Measurements from ENCODE around the gene NBEA. TPM values are rescaled to one million over a fixed set of nuclear protein-coding genes. Genes with fewer than 3 reads are reported as not detected.
"Not testable (repeated sequence)": the region's sequence is repeated elsewhere in the genome, so short reads cannot be mapped to it uniquely, and the experiment has no call there.

The NBEA gene
- total RNA-seq, 1 experiment from 2014 or later, result 3.3 TPM

DNA sequence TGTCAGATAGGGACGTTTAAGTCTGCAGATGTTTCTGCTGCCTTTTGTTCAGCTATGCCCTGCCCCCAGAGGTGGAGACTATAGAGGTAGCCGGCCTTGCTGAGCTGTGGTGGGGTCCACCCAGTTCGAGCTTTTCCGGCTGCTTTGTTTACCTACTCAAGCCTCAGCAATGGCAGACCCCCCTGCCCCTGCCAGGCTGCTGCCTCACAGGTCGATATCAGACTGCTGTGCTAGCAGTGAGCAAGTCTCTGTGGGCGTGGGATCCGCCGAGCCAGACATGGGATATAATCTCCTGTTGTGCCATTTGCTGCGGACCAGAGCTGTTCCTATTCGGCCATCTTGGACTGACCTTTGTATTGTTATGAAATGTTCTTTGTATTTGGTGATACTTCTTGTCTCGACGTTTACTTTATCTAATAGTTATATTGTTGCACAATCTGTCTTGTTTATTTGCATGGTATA is 46.3 kb downstream of the NBEA start:
- Mint-ChIP-seq H3K27me3 (ENCODE audit: insufficient read depth, unreplicated experiment) (no peaks in the 10 kb centered on the region), H3K4me1 (ENCODE audit: insufficient read depth, unreplicated experiment) (no peaks in the 10 kb centered on the region), H3K4me3 (ENCODE audit: unreplicated experiment) (no peak overlapping the region), H3K36me3 (ENCODE audit: insufficient read depth, unreplicated experiment) (no peaks in the 10 kb centered on the region), H3K9me3 (ENCODE audit: unreplicated experiment) (peaks cover 30% of the 10 kb centered on the region), H3K27ac (ENCODE audit: low read depth, unreplicated experiment) (no peak overlapping the region)
- TF ChIP-seq, protein P1, sequence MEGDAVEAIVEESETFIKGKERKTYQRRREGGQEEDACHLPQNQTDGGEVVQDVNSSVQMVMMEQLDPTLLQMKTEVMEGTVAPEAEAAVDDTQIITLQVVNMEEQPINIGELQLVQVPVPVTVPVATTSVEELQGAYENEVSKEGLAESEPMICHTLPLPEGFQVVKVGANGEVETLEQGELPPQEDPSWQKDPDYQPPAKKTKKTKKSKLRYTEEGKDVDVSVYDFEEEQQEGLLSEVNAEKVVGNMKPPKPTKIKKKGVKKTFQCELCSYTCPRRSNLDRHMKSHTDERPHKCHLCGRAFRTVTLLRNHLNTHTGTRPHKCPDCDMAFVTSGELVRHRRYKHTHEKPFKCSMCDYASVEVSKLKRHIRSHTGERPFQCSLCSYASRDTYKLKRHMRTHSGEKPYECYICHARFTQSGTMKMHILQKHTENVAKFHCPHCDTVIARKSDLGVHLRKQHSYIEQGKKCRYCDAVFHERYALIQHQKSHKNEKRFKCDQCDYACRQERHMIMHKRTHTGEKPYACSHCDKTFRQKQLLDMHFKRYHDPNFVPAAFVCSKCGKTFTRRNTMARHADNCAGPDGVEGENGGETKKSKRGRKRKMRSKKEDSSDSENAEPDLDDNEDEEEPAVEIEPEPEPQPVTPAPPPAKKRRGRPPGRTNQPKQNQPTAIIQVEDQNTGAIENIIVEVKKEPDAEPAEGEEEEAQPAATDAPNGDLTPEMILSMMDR (IDR thresholded peaks at IDR 0.05; ENCODE audit: unreplicated experiment), result no peak
- intact Hi-C loops (cut with micrococcal nuclease), result no loop called here
- DNase-seq (ENCODE audit: unreplicated experiment), result no peak
- no TSS peak for BruUV-seq (replicated peaks)
- ChIA-PET POLR2A (interaction anchor here (1.7 kb wide), 1 partner anchor 18 kb away, joined by 4 read pairs; no protein-coding TSS in a partner anchor), CTCF (no interaction called here)

DNA sequence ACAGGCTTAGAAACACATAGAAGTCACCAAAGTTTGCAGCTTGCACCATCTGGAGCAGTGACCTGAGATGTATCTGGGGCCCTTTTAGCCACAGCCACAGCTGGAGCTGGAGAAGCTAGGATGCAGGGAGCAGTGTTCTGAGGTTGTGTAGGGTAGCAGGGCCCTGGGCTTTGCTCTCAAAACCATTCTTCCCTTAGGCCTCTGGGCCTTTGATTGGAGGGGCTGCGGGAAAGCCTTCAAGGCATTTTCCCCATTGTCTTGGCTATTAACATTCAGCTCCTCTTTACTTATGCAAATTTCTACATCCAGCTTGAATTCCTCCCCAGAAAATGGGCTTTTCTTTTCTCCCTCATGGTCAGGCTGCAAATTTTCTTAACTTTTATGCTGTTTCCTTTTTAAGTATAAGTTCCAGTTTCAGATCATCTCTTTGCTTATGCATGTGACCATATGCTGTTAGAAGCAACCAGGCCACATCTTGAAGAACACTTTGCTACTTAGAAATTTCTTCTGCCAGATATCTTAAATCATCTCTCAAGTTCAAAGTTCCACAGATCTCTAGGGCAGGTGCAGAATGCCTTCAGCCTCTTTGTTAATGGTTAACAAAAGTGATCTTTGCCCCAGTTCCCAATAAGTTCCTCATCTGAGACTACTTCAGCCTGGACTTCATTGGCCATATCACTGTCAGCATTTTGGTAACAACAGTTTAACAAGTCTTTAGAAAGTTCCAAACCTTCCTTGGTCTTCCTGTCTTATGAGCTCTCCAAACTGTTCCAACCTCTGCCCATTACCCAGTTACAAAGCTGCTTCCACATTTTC is 48.5 kb downstream of the NBEA start:
- Mint-ChIP-seq H3K4me1 (ENCODE audit: insufficient read depth, unreplicated experiment) (no peaks in the 10 kb centered on the region), H3K4me3 (ENCODE audit: unreplicated experiment) (no peak overlapping the region), H3K27me3 (ENCODE audit: insufficient read depth, unreplicated experiment) (no peaks in the 10 kb centered on the region), H3K36me3 (ENCODE audit: insufficient read depth, unreplicated experiment) (no peaks in the 10 kb centered on the region), H3K27ac (ENCODE audit: low read depth, unreplicated experiment) (no peak overlapping the region), H3K9me3 (ENCODE audit: unreplicated experiment) (peaks cover 30% of the 10 kb centered on the region)
- intact Hi-C loops (cut with micrococcal nuclease), result no loop called here
- POLR2A ChIA-PET, result no interaction called here
- no peak for DNase-seq (ENCODE audit: unreplicated experiment)
- TF ChIP-seq, protein P1 (IDR thresholded peaks at IDR 0.05; ENCODE audit: unreplicated experiment), result no peak
- no TSS peak for BruUV-seq (replicated peaks)
- CTCF ChIA-PET, result no interaction called here

DNA sequence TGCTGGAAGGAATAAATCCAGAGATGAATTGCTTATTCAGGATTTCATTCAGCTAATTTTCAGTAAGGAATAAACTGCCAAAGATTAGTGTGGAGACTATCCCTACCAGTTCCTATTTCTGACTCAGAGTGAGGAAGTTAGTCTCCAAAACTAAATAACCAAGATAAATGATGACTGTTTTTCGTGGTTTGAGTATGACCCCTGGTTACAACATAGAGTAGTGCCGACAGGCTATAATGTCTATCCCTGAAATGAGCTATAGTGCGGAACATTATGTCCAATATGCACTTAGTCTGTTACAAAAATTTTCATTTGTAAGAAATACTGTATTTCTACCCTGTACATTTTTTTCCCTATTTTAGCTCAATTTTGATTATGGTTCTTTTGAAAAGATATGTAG is 51.4 kb downstream of the NBEA start:
- no peak for DNase-seq (ENCODE audit: unreplicated experiment)
- H3K27ac Mint-ChIP-seq (ENCODE audit: low read depth, unreplicated experiment), result no peak overlapping the region
- TF ChIP-seq, protein P1 (IDR thresholded peaks at IDR 0.05; ENCODE audit: unreplicated experiment), result no peak
- no peak overlapping the region for H3K4me3 Mint-ChIP-seq (ENCODE audit: unreplicated experiment)
- H3K9me3 Mint-ChIP-seq (ENCODE audit: unreplicated experiment), result peaks cover 36% of the 10 kb centered on the region
- no TSS peak for BruUV-seq (replicated peaks)
- intact Hi-C loops (cut with micrococcal nuclease), result no loop called here
- ChIA-PET POLR2A (no interaction called here), CTCF (interaction anchor here (0.6 to 0.7 kb wide), 2 partner anchors 14 to 1341 kb away, joined by 3 read pairs; no protein-coding TSS in a partner anchor)
- no peaks in the 10 kb centered on the region for H3K36me3 Mint-ChIP-seq (ENCODE audit: insufficient read depth, unreplicated experiment)
- no peaks in the 10 kb centered on the region for H3K27me3 Mint-ChIP-seq (ENCODE audit: insufficient read depth, unreplicated experiment)
- no peaks in the 10 kb centered on the region for H3K4me1 Mint-ChIP-seq (ENCODE audit: insufficient read depth, unreplicated experiment)

DNA sequence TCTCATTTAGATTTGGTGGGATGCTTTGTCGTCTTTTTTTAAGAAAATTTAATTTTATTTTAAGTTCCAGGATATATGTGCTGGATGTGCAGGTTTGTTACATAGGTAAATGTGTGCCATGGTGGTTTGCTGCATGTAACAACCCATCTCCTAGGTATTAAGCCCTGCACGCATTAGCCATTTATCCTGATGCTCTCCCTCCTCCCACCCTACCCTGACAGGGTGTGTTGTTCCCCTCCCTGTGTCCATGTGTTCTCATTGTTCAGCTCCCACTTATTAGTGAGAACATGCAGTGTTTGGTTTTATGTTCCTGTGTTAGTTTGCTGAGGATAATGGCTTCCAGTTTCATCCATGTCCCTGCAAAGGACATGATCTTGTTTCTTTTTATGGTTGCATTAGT is 61.7 kb downstream of the NBEA start:
- H3K9me3 Mint-ChIP-seq (ENCODE audit: unreplicated experiment); H3K4me3 Mint-ChIP-seq (ENCODE audit: unreplicated experiment); POLR2A ChIA-PET; intact Hi-C loops (cut with micrococcal nuclease); DNase-seq (ENCODE audit: unreplicated experiment); H3K36me3 Mint-ChIP-seq (ENCODE audit: insufficient read depth, unreplicated experiment); H3K27ac Mint-ChIP-seq (ENCODE audit: low read depth, unreplicated experiment); H3K4me1 Mint-ChIP-seq (ENCODE audit: insufficient read depth, unreplicated experiment); CTCF ChIA-PET; BruUV-seq (replicated peaks); H3K27me3 Mint-ChIP-seq (ENCODE audit: insufficient read depth, unreplicated experiment): not testable (repeated sequence)

Data from MCF 10A (cell line).